ENCODE data around the gene PMVK.

Gene PMVK

GRCh38 chr1:154967331-154967950 is 30.9 kb upstream of the PMVK start:
- DNase-seq = no peak

GRCh38 chr1:154966111-154966510 is 29.6 kb upstream of the PMVK start:
- DNase-seq = no peak

DNA sequence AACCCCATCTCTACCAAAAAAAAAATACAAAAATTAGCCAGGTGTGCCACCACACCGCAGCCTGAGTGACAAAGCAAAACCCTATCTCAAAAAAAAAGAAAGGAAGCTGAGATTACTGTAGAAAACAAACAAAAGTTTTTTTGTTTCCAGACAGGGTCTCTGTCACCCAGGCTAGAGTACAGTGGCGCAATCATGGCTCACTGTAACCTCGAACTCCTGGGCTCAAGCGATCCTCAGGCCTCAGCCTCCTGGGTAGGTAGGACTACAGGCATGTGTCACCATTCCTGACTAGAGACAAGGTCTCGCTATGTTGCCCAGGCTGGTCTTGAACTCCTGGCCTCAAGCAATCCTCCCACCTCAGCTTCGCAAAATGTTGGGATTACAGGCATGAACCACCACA is 27.8 kb upstream of the PMVK start:
- no peak for DNase-seq

DNA sequence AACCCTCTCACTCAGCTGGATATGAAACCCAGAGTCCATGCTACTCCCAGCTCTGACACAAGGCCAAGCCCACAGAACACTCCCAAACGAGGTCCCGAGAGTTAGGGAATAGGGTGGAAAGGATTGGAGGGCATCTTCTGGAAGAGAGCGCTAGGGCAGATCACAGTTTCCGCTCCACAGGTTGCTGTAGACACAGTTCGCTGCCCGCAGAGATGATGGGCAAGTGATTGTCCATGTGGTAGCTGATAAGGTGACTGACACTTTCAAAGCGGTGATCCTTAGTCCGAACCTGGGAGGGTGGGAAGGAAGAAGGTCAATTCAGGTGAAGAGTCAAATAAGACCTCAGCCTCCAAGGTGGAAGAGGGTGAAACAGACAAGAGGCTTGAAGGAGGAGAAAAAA is 27.1 kb upstream of the PMVK start:
- no peak for DNase-seq

DNA sequence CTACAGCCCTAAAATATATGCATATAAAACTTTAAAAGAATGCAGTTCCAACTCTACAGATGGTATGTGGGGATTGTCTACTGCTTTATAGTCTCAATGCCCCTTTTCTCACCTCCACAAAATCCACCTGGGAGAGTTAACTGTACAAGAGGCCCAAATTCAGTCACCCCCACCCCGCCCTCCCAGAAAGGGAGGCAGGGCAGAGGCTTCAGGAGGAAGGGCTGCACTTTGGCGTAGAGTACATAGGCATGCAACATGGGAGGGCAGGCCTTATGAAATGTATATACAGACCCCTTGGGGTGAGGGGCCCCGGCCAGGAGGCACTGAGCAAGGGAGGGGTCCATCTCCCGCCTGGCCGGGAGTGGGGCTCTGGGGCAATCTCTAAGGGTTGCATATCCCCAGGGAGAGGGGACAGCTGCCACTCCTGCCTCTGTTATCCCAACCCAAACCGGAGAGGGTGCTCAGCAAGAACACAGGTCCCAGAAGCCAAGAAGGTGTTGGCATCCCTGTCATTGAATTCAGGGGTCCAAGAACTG is 26.3 kb upstream of the PMVK start:
- no peak for DNase-seq

- peak in 3 of 56 donors; percentile 20 to 54 (median 30) for DNase-seq
Measured at GRCh38 chr1:154962156-154962749, 25.7 kb upstream of the PMVK start.

DNA sequence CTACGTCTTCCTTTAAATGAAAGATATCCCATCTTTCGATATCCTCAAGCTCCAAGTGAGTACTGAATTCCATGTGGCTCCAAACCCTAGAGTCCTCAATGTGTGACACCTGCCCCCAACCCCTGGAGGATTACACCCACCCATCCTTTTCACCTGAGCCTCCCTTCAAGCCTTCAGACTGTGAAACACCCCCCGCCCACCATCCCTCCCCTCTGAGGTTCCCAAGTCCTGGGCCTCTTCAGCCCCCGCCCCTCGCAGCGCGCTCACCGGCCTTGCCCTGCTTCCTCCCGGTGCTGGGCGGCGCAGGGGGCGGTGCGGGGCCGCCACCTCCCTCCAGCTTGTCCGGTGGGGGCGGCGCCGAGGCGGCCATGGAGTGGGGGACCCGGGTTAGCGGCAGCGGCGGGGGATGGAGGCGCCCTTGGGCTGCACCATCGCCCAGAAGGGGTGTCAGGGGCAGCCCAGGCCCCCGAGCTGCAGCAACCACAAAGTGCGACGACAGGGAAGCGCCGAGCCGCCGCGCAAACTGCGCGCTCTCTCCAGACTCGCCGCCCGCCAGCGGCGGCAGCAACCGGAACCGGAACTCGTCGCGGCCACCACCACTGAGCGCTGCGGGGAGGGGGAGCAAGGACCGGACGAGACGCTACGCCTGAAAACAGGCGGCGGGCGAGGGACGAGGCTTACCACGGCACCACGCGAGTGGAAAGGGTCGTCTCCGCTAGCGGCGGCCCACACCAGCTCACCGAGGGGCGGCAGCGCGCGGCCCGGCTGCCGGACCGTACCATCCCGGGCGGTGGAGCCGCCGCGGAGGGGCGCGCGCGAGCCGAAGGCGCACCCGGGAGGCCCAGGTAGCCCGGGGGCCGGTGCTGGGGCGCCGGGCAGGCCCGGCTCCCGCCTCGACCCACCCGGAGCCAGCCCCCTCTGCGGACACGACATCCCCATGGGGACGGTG is 25.0 kb upstream of the PMVK start, which contains the start of gene PYGO2:
TSS of gene PYGO2 (minus strand) at position 576 of the 949 bp plus-strand sequence. CDS start at position 370, 206 bp downstream.
- DNase-seq = peak in 48 of 56 donors; percentile 31 to 90 (median 74)

GRCh38 chr1:154960446-154961136 is 24.1 kb upstream of the PMVK start:
- DNase-seq = no peak

DNA sequence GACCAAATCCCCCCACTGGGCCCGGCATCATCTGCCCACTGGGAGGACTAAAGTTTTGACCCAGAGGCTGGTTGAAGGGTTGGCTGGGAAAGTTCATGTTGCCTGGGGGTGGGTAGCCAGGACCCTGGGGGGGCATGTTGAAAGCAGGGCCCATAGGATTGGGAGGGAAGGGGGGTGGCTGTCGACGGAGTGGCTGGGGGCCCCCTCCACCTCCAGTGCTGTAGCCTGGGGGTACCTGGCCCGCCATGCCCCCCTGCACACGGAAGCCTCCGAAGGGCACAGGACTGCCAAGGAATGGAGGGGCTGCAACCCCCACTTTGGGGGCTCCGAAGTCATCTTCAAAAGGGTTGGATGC is 22.9 kb upstream of the PMVK start:
- no peak for DNase-seq

GRCh38 chr1:154958681-154959425 is 22.3 kb upstream of the PMVK start:
- DNase-seq = no peak

DNA sequence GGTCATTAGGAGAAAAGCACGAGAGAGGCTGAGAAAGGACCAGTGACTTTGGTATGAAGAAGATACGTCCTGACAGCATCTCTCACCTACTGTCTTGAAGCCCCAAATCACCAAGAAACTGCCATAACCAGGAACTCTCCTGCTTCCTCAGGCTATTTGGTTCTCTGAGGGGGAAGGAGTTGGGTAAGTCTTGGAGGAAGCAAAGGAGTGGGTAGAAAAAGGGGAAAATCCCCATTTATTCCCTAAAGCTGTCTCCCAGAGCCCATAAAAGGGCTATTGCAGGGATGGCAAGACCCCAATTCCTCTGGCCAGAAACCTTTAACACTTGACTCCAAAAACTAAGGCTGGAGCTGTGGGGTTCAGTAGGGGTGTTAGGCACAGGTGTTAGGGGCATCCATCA is 21.5 kb upstream of the PMVK start:
- DNase-seq = no peak

DNA sequence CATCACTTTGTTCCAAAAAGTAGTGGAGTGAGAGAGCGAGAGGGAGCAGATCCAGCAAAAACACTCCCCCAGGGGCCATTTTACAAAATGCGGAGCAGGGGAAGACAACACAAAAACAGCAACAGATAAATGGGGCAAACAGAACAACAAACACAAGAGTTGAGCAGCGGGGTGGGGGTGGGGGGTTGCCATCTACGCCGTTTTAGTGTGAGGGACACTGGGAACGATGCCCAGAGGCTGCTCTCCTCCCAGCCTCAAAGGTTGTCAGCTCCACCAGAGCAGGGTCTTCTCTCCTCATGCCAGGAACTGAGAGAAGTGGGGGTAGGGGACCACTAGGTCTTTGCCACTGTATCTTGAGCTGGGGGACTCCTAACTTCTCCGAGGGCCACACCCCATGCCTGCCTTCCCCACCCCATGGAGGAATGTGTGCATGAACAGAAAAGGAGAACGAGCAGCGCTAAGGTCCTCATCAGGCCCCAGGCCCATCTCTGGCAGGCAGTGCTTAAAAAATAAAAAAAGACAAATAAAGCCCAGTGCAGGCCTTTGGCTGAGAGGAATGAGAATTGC is 20.7 kb upstream of the PMVK start:
- peak in 1 of 56 donors; percentile 24 for DNase-seq

- DNase-seq = peak in 33 of 56 donors; percentile 18 to 65 (median 38)
Measured at GRCh38 chr1:154956544-154956941, 20.0 kb upstream of the PMVK start.

- DNase-seq = peak in 52 of 56 donors; percentile 39 to 90 (median 68)
Measured at GRCh38 chr1:154955718-154956543, 19.4 kb upstream of the PMVK start, which contains the start of gene PBXIP1. Gene PBXIP1 (minus strand): TSS chr1:154956099. CDS start chr1:154953721, 2,378 bp downstream.

DNA sequence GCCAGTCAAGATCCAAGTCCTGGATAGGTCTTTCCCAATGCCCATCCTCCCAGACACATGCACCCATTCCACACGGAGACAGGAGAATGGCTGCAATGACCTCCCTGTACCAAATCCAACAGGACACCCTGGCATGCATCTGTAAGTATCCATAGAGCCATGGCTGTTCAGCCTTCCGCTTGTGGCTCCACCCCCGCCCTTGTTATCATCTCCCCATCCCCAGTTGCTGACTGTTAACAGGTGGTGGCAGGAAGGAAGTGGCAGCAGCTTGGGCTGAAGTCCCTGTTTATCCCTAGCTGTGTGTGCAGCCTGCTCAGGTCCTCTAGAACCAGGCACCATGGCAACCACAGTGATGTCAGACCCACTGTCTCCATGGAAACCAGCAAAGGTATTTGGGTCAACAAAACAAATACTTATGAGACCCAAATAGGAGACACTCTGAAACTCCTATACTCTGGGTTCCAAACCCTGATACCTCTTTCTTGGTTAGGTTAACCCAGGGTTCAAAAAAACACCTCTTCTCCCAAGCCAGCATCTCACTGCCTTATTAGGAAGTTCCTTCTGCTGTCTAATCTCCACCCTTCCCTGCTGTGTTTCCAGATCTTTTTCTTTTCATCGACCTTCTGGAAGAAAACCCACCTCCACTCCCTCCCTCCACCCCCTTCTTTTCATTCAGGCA is 18.7 kb upstream of the PMVK start:
- peak in 41 of 56 donors; percentile 22 to 86 (median 60) for DNase-seq

GRCh38 chr1:154954541-154954940 is 18.0 kb upstream of the PMVK start:
- no peak for DNase-seq

GRCh38 chr1:154953611-154954038 is 17.1 kb upstream of the PMVK start:
- DNase-seq = peak in 6 of 56 donors; percentile 12 to 48 (median 18)

- DNase-seq = no peak
Measured at GRCh38 chr1:154952664-154953063, 16.1 kb upstream of the PMVK start.
